Prostate gland (tissue), 2 donors: Measurements from ENCODE around the gene QTRT2.

ENCODE experiments used
- CTCF ChIP-seq, 4 experiments: fragments of 200-600 bp in 2 of 4; fragments of 450-650 bp in 2 of 4; sonication (generic) in 2 of 4; IDR thresholded peaks; 1 replicate in 3 of 4; 2 replicates in 1 of 4; pipeline ENCODE4 v1.5.1; 2016 to 2019; ENCODE audit warnings: antibody characterized with exemption in 4 of 4, mild to moderate bottlenecking in 2 of 4, moderate library complexity in 2 of 4
- POLR2AphosphoS5 ChIP-seq: sonication (generic); formaldehyde crosslinking; IDR thresholded peaks from one replicate; pipeline ENCODE4 v1.6.1; 2017; ENCODE audit warnings: antibody characterized with exemption

DNA sequence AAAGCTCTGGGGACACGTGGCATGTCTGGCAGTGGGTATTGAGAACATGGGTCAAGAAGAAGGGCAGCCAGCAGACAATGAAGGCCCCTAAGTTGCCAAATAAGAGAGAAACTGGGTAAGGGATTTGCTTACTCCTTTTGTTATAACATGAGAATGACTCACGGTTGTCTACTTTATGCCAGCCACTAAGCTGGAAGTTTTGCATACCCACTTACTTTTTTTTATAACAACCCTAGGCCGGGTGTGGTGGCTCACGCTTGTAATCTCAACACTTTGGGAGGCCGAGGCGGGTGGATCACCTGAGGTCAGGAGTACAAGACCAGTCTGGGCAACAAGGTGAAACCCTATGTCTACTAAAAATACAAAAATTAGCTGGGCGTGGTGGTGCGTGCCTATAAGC, 72.3 kb downstream of the QTRT2 start:
- TF ChIP-seq CTCF (IDR thresholded peaks at IDR 0.05): no peak
- TF ChIP-seq POLR2AphosphoS5: no peak
